SH-SY5Y (cell line): ENCODE results near the gene SLC24A5.

Source experiments
- GATA2 ChIP-seq: IDR thresholded peaks from 2 replicates; pipeline ENCODE4 v1.6.1; 2011; ENCODE audit warnings: mild to moderate bottlenecking, low read depth, low read length
- GATA3 ChIP-seq: IDR thresholded peaks from 2 replicates; pipeline ENCODE4 v1.6.1; 2011; ENCODE audit warnings: low read depth, mild to moderate bottlenecking, low read length, moderate library complexity

GRCh38 chr15:48076454-48076853, 44.3 kb upstream of the SLC24A5 start:
- TF ChIP-seq GATA3 (no peak), GATA2 (no peak)
